WTC11 (cell line): ENCODE measurements around the gene CCDC127. TPM values are rescaled to one million over a fixed set of nuclear protein-coding genes. Genes with fewer than 3 reads are reported as not detected.
A peak's percentile ranks its signal among the peaks of the same experiment; 100 is the strongest.

ENCODE experiments used
- ATAC-seq: fragments of 200-7000 bp; cut with Tn5 transposase; 2 replicates; pipeline ENCODE4 v1.10.0; 2021; ENCODE audit warnings: mild to moderate bottlenecking, moderate library complexity
- CTCF ChIA-PET: fragments of 300-600 bp; sonication (Branson Sonifier 250); formaldehyde crosslinking; loops from one replicate; lab custom pipeline; 2021; ENCODE audit warnings: antibody characterized with exemption; lab: Charles Lee
- POLR2A ChIA-PET: fragments of 350-600 bp; sonication (Branson Sonifier 250); formaldehyde crosslinking; loops from one replicate; lab custom pipeline; 2021; ENCODE audit warnings: antibody characterized with exemption; lab: Charles Lee
- DNase-seq: peaks from one replicate; pipeline ENCODE4 v3.0.0; 2021; ENCODE audit warnings: low spot score
- H3K27ac Mint-ChIP-seq: 2 replicates; pipeline ENCODE4 v1.8.0; 2021; ENCODE audit warnings: mixed read lengths
- H3K27me3 Mint-ChIP-seq: 2 replicates; pipeline ENCODE4 v1.8.0; 2021; ENCODE audit warnings: low read depth, mild to moderate bottlenecking, moderate library complexity, mixed read lengths
- H3K36me3 Mint-ChIP-seq: 2 replicates; pipeline ENCODE4 v1.8.0; 2021; ENCODE audit warnings: mixed read lengths
- H3K4me1 Mint-ChIP-seq: 2 replicates; pipeline ENCODE4 v1.8.0; 2022; ENCODE audit warnings: mixed read lengths
- H3K4me3 Mint-ChIP-seq: 2 replicates; pipeline ENCODE4 v1.8.0; 2021; ENCODE audit warnings: mild to moderate bottlenecking, moderate library complexity, mixed read lengths
- H3K9me3 Mint-ChIP-seq: 2 replicates; pipeline ENCODE4 v1.8.0; 2021; ENCODE audit warnings: mixed read lengths
- ATF1 ChIP-seq: sonication (generic); formaldehyde crosslinking; IDR thresholded peaks from 2 replicates; pipeline ENCODE4 v1.8.1; 2023; ENCODE audit warnings: mild to moderate bottlenecking, moderate library complexity, missing genetic modification reagents
- CREM ChIP-seq: sonication (generic); formaldehyde crosslinking; IDR thresholded peaks from 2 replicates; pipeline ENCODE4 v1.8.1; 2022; ENCODE audit warnings: mild to moderate bottlenecking, missing genetic modification reagents, moderate library complexity
- EMX1 ChIP-seq: fragments of 250-450 bp; sonication (Bioruptor Pico); IDR thresholded peaks from 2 replicates; pipeline ENCODE4 v1.8.0; 2021; ENCODE audit warnings: mild to moderate bottlenecking
- FOXK1 ChIP-seq: sonication (generic); formaldehyde crosslinking; IDR thresholded peaks from 2 replicates; pipeline ENCODE4 v1.8.0; 2022; ENCODE audit warnings: mild to moderate bottlenecking, moderate library complexity, missing genetic modification reagents
- FOXP1 ChIP-seq: sonication (generic); formaldehyde crosslinking; IDR thresholded peaks from 2 replicates; pipeline ENCODE4 v1.8.0; 2022; ENCODE audit warnings: missing genetic modification reagents, mild to moderate bottlenecking, moderate library complexity, borderline replicate concordance
- HMGA2 ChIP-seq: fragments of 250-450 bp; sonication (Bioruptor Pico); IDR thresholded peaks from 2 replicates; pipeline ENCODE4 v1.4.0; 2021; ENCODE audit warnings: mild to moderate bottlenecking, moderate library complexity
- JAZF1 ChIP-seq: fragments of 250-450 bp; sonication (Bioruptor Pico); IDR thresholded peaks from 2 replicates; pipeline ENCODE4 v1.9.0; 2021; ENCODE audit warnings: moderate library complexity, mild to moderate bottlenecking, inconsistent platforms
- OVOL2 ChIP-seq: fragments of 250-450 bp; sonication (Bioruptor Pico); IDR thresholded peaks from 2 replicates; pipeline ENCODE4 v1.9.0; 2021; ENCODE audit warnings: mild to moderate bottlenecking, borderline replicate concordance
- RORB ChIP-seq: fragments of 250-450 bp; sonication (Bioruptor Pico); IDR thresholded peaks from 2 replicates; pipeline ENCODE4 v1.9.0; 2021; ENCODE audit warnings: mild to moderate bottlenecking
- SP1 ChIP-seq: sonication (generic); formaldehyde crosslinking; conservative IDR thresholded peaks from 2 replicates; pipeline ENCODE4 v1.8.1; 2022; ENCODE audit warnings: missing genetic modification reagents
- ZNF138 ChIP-seq: sonication (generic); formaldehyde crosslinking; conservative IDR thresholded peaks from 2 replicates; pipeline ENCODE4 v1.8.1; 2022; ENCODE audit warnings: mild to moderate bottlenecking, moderate library complexity, missing genetic modification reagents
- ZNF232 ChIP-seq: sonication (generic); formaldehyde crosslinking; IDR thresholded peaks from 2 replicates; pipeline ENCODE4 v1.8.0; 2022; ENCODE audit warnings: mild to moderate bottlenecking, missing genetic modification reagents
- ZNF317 ChIP-seq: sonication (generic); formaldehyde crosslinking; IDR thresholded peaks from 2 replicates; pipeline ENCODE4 v1.8.1; 2023; ENCODE audit warnings: low read depth, mild to moderate bottlenecking, moderate library complexity, missing genetic modification reagents, borderline replicate concordance
- ZNF423 ChIP-seq: fragments of 250-450 bp; sonication (Bioruptor Pico); IDR thresholded peaks from 2 replicates; pipeline ENCODE4 v2.1.2; 2022; ENCODE audit warnings: mild to moderate bottlenecking, moderate library complexity
- total RNA-seq: library from RNA; stranded (reverse); gene quantifications from 3 replicates; pipeline ENCODE4 v1.2.3, GENCODE V29; 2021
- TF ChIP-seq, protein P1 (sequence below): sonication (generic); formaldehyde crosslinking; IDR thresholded peaks from 2 replicates; pipeline ENCODE4 v1.8.0; 2023; ENCODE audit warnings: missing genetic modification reagents, mild to moderate bottlenecking, borderline replicate concordance
- TF ChIP-seq, protein P2 (sequence below): sonication (generic); formaldehyde crosslinking; IDR thresholded peaks from 2 replicates; pipeline ENCODE4 v1.8.1; 2023; ENCODE audit warnings: mild to moderate bottlenecking, missing genetic modification reagents
- TF ChIP-seq, protein P3 (sequence below): sonication (generic); formaldehyde crosslinking; IDR thresholded peaks from 2 replicates; pipeline ENCODE4 v1.8.1; 2022; ENCODE audit warnings: mild to moderate bottlenecking, moderate library complexity, missing genetic modification reagents
- TF ChIP-seq, protein P4 (sequence below): sonication (generic); formaldehyde crosslinking; IDR thresholded peaks from 2 replicates; pipeline ENCODE4 v1.8.0; 2022; ENCODE audit warnings: mild to moderate bottlenecking, missing genetic modification reagents
- TF ChIP-seq, protein P5 (sequence below): sonication (generic); formaldehyde crosslinking; IDR thresholded peaks from 2 replicates; pipeline ENCODE4 v1.8.1; 2023; ENCODE audit warnings: mild to moderate bottlenecking, missing genetic modification reagents
- TF ChIP-seq, protein P6 (sequence below): sonication (generic); formaldehyde crosslinking; IDR thresholded peaks from 2 replicates; pipeline ENCODE4 v1.8.0; 2022; ENCODE audit warnings: mild to moderate bottlenecking, missing genetic modification reagents
- TF ChIP-seq, protein P7 (sequence below): sonication (generic); formaldehyde crosslinking; IDR thresholded peaks from 2 replicates; pipeline ENCODE4 v1.8.1; 2023; ENCODE audit warnings: mild to moderate bottlenecking, missing genetic modification reagents, moderate library complexity

CCDC127 gene
- total RNA-seq, 1 experiment from 2014 or later = 5.3 TPM

DNA sequence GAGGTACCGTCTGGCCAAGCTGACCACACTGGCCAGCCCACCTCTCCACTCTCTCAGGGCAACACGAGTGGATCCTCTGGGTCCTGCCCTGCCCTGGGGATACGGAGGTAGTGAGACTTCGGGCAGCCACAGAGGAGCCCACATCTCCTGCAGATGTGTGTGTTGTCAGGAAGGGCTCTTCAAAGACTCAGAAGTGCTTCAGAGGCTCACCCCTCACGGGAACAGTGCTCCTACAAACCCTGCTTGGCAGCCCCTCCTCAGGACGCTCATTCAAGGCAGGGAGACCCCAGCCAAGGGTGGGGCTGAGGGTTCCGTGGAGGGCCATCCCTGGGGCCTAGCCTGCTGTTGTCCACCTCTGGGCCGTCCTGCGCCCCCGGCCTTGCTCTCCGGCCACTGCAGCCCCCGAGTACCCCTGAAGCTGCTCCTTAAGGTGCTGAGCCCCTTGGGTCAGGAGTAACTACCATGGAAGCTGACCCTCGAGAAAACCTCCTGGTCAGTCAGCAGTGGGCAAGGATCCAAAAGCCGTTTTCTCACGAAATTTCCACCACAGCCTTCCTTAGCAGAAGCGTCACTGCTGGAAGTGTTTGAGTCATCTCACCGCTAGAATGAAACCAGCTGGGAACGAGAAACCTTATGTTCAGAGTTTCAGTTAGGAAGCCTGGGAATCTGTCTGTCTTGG is 49.8 kb downstream of the CCDC127 start (continued):
- TF ChIP-seq ATF1 (CRISPR knock-in tag) (no peak), JAZF1 (no peak)
- TF ChIP-seq, protein P1, sequence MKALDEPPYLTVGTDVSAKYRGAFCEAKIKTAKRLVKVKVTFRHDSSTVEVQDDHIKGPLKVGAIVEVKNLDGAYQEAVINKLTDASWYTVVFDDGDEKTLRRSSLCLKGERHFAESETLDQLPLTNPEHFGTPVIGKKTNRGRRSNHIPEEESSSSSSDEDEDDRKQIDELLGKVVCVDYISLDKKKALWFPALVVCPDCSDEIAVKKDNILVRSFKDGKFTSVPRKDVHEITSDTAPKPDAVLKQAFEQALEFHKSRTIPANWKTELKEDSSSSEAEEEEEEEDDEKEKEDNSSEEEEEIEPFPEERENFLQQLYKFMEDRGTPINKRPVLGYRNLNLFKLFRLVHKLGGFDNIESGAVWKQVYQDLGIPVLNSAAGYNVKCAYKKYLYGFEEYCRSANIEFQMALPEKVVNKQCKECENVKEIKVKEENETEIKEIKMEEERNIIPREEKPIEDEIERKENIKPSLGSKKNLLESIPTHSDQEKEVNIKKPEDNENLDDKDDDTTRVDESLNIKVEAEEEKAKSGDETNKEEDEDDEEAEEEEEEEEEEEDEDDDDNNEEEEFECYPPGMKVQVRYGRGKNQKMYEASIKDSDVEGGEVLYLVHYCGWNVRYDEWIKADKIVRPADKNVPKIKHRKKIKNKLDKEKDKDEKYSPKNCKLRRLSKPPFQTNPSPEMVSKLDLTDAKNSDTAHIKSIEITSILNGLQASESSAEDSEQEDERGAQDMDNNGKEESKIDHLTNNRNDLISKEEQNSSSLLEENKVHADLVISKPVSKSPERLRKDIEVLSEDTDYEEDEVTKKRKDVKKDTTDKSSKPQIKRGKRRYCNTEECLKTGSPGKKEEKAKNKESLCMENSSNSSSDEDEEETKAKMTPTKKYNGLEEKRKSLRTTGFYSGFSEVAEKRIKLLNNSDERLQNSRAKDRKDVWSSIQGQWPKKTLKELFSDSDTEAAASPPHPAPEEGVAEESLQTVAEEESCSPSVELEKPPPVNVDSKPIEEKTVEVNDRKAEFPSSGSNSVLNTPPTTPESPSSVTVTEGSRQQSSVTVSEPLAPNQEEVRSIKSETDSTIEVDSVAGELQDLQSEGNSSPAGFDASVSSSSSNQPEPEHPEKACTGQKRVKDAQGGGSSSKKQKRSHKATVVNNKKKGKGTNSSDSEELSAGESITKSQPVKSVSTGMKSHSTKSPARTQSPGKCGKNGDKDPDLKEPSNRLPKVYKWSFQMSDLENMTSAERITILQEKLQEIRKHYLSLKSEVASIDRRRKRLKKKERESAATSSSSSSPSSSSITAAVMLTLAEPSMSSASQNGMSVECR (CRISPR knock-in tag) = no peak

DNA sequence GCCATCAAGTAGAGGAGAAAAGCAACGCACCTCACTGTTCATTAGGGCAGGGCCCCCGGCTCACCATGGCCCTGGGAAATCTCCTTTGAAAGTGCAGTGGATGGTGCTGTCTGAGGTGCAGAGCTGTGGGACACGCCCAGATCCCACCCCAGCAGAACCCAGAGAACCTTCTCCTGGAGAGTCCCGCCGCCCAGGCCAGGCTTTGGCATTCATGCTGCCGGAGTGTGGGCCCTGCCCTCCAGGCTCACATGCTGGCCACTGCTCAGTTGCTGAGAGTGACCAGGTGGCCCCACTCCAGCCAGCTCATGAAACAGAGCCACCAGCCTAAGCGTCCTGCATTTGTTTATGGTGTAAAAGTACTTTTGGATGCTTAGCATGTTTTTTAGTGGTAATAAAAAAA is 50.4 kb downstream of the CCDC127 start:
- POLR2A ChIA-PET = no interaction called here
- H3K9me3 Mint-ChIP-seq = peaks cover 12% of the 10 kb centered on the region
- ATAC-seq = 0 out of 2 replicates have a peak, but pooled peaks have one; percentile 10
- H3K4me1 Mint-ChIP-seq = no peaks in the 10 kb centered on the region
- TF ChIP-seq, protein P2, sequence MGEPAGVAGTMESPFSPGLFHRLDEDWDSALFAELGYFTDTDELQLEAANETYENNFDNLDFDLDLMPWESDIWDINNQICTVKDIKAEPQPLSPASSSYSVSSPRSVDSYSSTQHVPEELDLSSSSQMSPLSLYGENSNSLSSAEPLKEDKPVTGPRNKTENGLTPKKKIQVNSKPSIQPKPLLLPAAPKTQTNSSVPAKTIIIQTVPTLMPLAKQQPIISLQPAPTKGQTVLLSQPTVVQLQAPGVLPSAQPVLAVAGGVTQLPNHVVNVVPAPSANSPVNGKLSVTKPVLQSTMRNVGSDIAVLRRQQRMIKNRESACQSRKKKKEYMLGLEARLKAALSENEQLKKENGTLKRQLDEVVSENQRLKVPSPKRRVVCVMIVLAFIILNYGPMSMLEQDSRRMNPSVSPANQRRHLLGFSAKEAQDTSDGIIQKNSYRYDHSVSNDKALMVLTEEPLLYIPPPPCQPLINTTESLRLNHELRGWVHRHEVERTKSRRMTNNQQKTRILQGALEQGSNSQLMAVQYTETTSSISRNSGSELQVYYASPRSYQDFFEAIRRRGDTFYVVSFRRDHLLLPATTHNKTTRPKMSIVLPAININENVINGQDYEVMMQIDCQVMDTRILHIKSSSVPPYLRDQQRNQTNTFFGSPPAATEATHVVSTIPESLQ (CRISPR knock-in tag) = no peak
- TF ChIP-seq RORB (CRISPR knock-in tag) (no peak), ZNF317 (CRISPR knock-in tag) (no peak)
- TF ChIP-seq, all 79 proteins: peak for 0
- Mint-ChIP-seq H3K36me3 (peaks cover 23% of the 10 kb centered on the region), H3K27me3 (no peaks in the 10 kb centered on the region), H3K27ac (no peak overlapping the region), H3K4me3 (no peak overlapping the region)
- CTCF ChIA-PET = interaction anchor here (2.3 kb wide), 1 partner anchor 21 kb away, joined by 9 read pairs; no protein-coding TSS in a partner anchor
- peak; percentile 11 for DNase-seq

DNA sequence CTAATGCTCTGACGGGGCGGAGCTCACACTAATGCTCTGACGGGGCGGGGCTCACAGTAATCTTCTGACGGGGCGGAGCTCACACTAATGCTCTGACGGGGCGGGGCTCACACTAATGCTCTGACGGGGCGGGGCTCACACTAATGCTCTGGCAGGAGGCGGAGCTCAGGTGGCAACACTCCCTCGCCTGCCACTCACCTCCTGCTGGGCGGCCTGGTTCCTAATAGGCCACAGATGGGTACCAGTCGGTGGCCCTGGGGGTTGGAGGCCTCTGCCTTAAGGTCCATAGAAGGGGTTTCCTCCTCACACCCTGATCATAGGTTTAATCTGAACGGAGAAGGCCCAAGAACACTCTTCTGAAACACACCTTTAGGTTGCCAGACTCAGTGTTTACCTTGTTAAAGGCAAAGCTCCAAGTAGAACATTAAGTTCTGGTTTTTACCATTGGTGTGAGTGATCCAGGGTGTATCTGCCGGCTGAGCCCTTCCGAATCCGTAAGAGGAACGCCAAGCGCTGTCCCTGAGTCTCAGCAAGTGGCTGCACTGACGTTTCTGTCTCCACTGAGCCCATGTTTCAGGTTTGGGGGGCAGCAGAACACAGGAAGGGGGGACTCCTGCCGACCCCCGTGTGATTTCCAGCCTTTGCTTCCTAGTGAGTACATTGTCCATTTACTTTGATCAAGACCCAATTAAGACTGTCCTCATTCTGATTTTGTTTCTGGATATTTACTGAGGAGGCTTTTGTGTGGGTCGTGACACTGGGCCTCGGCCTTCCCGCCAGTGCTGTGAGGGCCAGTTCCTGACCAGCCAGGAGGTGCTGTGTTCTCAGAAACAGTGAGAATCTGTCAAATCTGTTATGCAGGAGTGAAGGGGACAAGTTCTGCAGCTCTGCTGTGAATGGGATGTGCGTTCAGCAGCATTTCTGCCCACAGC is 51.2 kb downstream of the CCDC127 start:
- H3K4me3 Mint-ChIP-seq = no peak overlapping the region
- no peaks in the 10 kb centered on the region for H3K27me3 Mint-ChIP-seq
- H3K36me3 Mint-ChIP-seq = peaks cover 23% of the 10 kb centered on the region
- no peaks in the 10 kb centered on the region for H3K4me1 Mint-ChIP-seq
- peak; percentile 35 for DNase-seq
- ChIA-PET POLR2A (no interaction called here), CTCF (no interaction called here)
- ATAC-seq = no peak
- peaks cover 12% of the 10 kb centered on the region for H3K9me3 Mint-ChIP-seq
- peak overlapping the region; percentile 53; the same call in 1 of the 2 replicates for H3K27ac Mint-ChIP-seq
- no peak for TF ChIP-seq CREM (CRISPR knock-in tag)
- TF ChIP-seq, protein P3, sequence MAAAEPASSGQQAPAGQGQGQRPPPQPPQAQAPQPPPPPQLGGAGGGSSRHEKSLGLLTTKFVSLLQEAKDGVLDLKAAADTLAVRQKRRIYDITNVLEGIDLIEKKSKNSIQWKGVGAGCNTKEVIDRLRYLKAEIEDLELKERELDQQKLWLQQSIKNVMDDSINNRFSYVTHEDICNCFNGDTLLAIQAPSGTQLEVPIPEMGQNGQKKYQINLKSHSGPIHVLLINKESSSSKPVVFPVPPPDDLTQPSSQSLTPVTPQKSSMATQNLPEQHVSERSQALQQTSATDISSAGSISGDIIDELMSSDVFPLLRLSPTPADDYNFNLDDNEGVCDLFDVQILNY (CRISPR knock-in tag) = no peak
- TF ChIP-seq, protein P4, sequence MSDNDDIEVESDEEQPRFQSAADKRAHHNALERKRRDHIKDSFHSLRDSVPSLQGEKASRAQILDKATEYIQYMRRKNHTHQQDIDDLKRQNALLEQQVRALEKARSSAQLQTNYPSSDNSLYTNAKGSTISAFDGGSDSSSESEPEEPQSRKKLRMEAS (CRISPR knock-in tag) = no peak
- TF ChIP-seq ZNF138 (CRISPR knock-in tag) = no peak
- TF ChIP-seq, protein P5, sequence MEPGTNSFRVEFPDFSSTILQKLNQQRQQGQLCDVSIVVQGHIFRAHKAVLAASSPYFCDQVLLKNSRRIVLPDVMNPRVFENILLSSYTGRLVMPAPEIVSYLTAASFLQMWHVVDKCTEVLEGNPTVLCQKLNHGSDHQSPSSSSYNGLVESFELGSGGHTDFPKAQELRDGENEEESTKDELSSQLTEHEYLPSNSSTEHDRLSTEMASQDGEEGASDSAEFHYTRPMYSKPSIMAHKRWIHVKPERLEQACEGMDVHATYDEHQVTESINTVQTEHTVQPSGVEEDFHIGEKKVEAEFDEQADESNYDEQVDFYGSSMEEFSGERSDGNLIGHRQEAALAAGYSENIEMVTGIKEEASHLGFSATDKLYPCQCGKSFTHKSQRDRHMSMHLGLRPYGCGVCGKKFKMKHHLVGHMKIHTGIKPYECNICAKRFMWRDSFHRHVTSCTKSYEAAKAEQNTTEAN (CRISPR knock-in tag) = no peak
- no peak for TF ChIP-seq FOXK1 (CRISPR knock-in tag)
- TF ChIP-seq, protein P6, sequence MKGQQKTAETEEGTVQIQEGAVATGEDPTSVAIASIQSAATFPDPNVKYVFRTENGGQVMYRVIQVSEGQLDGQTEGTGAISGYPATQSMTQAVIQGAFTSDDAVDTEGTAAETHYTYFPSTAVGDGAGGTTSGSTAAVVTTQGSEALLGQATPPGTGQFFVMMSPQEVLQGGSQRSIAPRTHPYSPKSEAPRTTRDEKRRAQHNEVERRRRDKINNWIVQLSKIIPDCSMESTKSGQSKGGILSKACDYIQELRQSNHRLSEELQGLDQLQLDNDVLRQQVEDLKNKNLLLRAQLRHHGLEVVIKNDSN (CRISPR knock-in tag) = no peak
- TF ChIP-seq OVOL2 (CRISPR knock-in tag) = no peak
- TF ChIP-seq EMX1 (CRISPR knock-in tag) = no peak
- no peak for TF ChIP-seq HMGA2 (CRISPR knock-in tag)
- no peak for TF ChIP-seq ZNF232
- TF ChIP-seq ZNF423 = no peak
- no peak for TF ChIP-seq FOXP1
- TF ChIP-seq RORB (CRISPR knock-in tag) = no peak
- TF ChIP-seq, protein P7, sequence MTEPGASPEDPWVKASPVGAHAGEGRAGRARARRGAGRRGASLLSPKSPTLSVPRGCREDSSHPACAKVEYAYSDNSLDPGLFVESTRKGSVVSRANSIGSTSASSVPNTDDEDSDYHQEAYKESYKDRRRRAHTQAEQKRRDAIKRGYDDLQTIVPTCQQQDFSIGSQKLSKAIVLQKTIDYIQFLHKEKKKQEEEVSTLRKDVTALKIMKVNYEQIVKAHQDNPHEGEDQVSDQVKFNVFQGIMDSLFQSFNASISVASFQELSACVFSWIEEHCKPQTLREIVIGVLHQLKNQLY (CRISPR knock-in tag) = no peak
- TF ChIP-seq SP1 (CRISPR knock-in tag) = no peak
